GM12892 (cell line): ENCODE measurements around the gene ASTL.

Experiments
- POLR2A ChIP-seq: IDR thresholded peaks from 2 replicates; pipeline ENCODE4 v1.6.1; 2011; ENCODE audit warnings: low read depth, low read length, control low read depth
- TAF1 ChIP-seq: IDR thresholded peaks from 2 replicates; pipeline ENCODE4 v1.6.1; 2011; ENCODE audit warnings: low read depth, mild to moderate bottlenecking, control low read depth, low read length, borderline replicate concordance

- no peak for TF ChIP-seq POLR2A
- TF ChIP-seq TAF1: no peak
Measured at GRCh38 chr2:96153991-96154431, 15.7 kb upstream of the ASTL start.
